HG03097 (cell line): Measurements from ENCODE around the gene TTYH3.

Source experiments
- ATAC-seq: cut with Tn5 transposase; IDR thresholded peaks from one replicate; pipeline ENCODE4 v1.9.1; 2021; ENCODE audit not compliant: unreplicated experiment, low FRiP score

Gene TTYH3

GRCh38 chr7:2613931-2614600 lies 17.7 kb upstream of the TTYH3 start:
- no peak for ATAC-seq

GRCh38 chr7:2614631-2615330 lies 17.0 kb upstream of the TTYH3 start:
- no peak for ATAC-seq

GRCh38 chr7:2616387-2617324 lies 15.1 kb upstream of the TTYH3 start:
- no peak for ATAC-seq

GRCh38 chr7:2617325-2617905 lies 14.4 kb upstream of the TTYH3 start:
- ATAC-seq, result no peak

- no peak for ATAC-seq
Observed at GRCh38 chr7:2619116-2619515, 12.7 kb upstream of the TTYH3 start.

- ATAC-seq, result no peak
Observed at GRCh38 chr7:2621061-2621828, 10.5 kb upstream of the TTYH3 start.

- no peak for ATAC-seq
Observed at GRCh38 chr7:2621948-2622640, 9.7 kb upstream of the TTYH3 start.

GRCh38 chr7:2622869-2623697 lies 8.7 kb upstream of the TTYH3 start:
- no peak for ATAC-seq

- ATAC-seq, result no peak
Observed at GRCh38 chr7:2623698-2624014, 8.1 kb upstream of the TTYH3 start.

GRCh38 chr7:2624293-2624886 lies 7.4 kb upstream of the TTYH3 start:
- no peak for ATAC-seq

- no peak for ATAC-seq
Observed at GRCh38 chr7:2626498-2627117, 5.2 kb upstream of the TTYH3 start.

GRCh38 chr7:2627258-2628129 lies 4.3 kb upstream of the TTYH3 start:
- ATAC-seq, result no peak

- ATAC-seq, result no peak
Observed at GRCh38 chr7:2628130-2628482, 3.7 kb upstream of the TTYH3 start.

GRCh38 chr7:2628891-2629290 lies 2.9 kb upstream of the TTYH3 start:
- no peak for ATAC-seq

- no peak for ATAC-seq
Observed at GRCh38 chr7:2629746-2630681, 1.8 kb upstream of the TTYH3 start.
